Measurements from ENCODE around the gene ATF2.
"Not testable (repeated sequence)": the region's sequence is repeated elsewhere in the genome, so short reads cannot be mapped to it uniquely, and the experiment has no call there.

- not testable (repeated sequence) for TF ChIP-seq ZNF274 (IDR thresholded peaks at IDR 0.05; ENCODE audit: low read depth, low read length); YY1 (IDR thresholded peaks at IDR 0.05; ENCODE audit: insufficient read depth, insufficient read length); SUZ12 (IDR thresholded peaks at IDR 0.05; ENCODE audit: extremely low read depth, insufficient read depth, insufficient read length)
Observed at GRCh38 chr2:175084117-175084516, 83.9 kb downstream of the ATF2 start.

Measured in NT2/D1 (cell line).